Posterior cingulate gyrus (tissue), 11 donors: ENCODE measurements around the gene PLCL2.
A peak's percentile ranks its signal among the peaks of the same experiment; 100 is the strongest.

Experiments
- DNase-seq, 10 donors: peaks; one replicate each; pipeline versions ENCODE4 v3.0.0 to v3.0.0-alpha.2; 2020 to 2021; ENCODE audit warnings: mixed read lengths in 3 of 10
- intact Hi-C: fragments of 100-400 bp; cut with DNase I; formaldehyde crosslinking; loops from one replicate; pipeline ENCODE4 v1.15.1; 2023

Gene PLCL2

GRCh38 chr3:16999161-16999560 is 114.4 kb downstream of the PLCL2 start:
- no peak for DNase-seq
- intact Hi-C loops, result no loop called here

- no peak for DNase-seq
- intact Hi-C loops, result no loop called here
These were observed 115.1 kb downstream of the PLCL2 start for GRCh38 chr3:16999871-17000270.

GRCh38 chr3:17003457-17003856 is 118.7 kb downstream of the PLCL2 start:
- intact Hi-C loops, result no loop called here
- no peak for DNase-seq

GRCh38 chr3:17006132-17006852 is 121.5 kb downstream of the PLCL2 start:
- no peak for DNase-seq
- intact Hi-C loops, result no loop called here

- intact Hi-C loops, result no loop called here
- DNase-seq, result no peak
These were observed 122.5 kb downstream of the PLCL2 start for GRCh38 chr3:17007284-17007683.

- DNase-seq, result no peak
- intact Hi-C loops, result no loop called here
These were observed 125.1 kb downstream of the PLCL2 start for GRCh38 chr3:17009826-17010225.

GRCh38 chr3:17011728-17012338 is 127.1 kb downstream of the PLCL2 start:
- no peak for DNase-seq
- intact Hi-C loops, result no loop called here

- intact Hi-C loops, result no loop called here
- peak in 1 of 10 donors; percentile 74 for DNase-seq
These were observed 128.3 kb downstream of the PLCL2 start for GRCh38 chr3:17013050-17013449.

- DNase-seq, result no peak
- intact Hi-C loops, result no loop called here
These were observed 128.8 kb downstream of the PLCL2 start for GRCh38 chr3:17013571-17013970.

- intact Hi-C loops, result no loop called here
These were observed 129.5 kb downstream of the PLCL2 start for GRCh38 chr3:17014284-17014683.

GRCh38 chr3:17014709-17015108 is 130.0 kb downstream of the PLCL2 start:
- intact Hi-C loops, result no loop called here
- no peak for DNase-seq

More at GRCh38 chr3:17014284-17014683, 129.5 kb downstream of the PLCL2 start:
- DNase-seq, result no peak

- intact Hi-C loops, result no loop called here
- DNase-seq, result no peak
These were observed 136.9 kb downstream of the PLCL2 start for GRCh38 chr3:17021614-17022013.

- no peak for DNase-seq
- intact Hi-C loops, result no loop called here
These were observed 138.4 kb downstream of the PLCL2 start for GRCh38 chr3:17023006-17023664.

GRCh38 chr3:17025594-17026139 is 140.9 kb downstream of the PLCL2 start:
- intact Hi-C loops, result no loop called here
- DNase-seq, result no peak

GRCh38 chr3:17027318-17027717 is 142.6 kb downstream of the PLCL2 start:
- intact Hi-C loops, result no loop called here
- no peak for DNase-seq

GRCh38 chr3:17028363-17028762 is 143.6 kb downstream of the PLCL2 start:
- DNase-seq, result no peak
- intact Hi-C loops, result no loop called here

- intact Hi-C loops, result loop anchor here (10.0 kb wide), 2 partner anchors 146 to 204 kb away; partner anchors contain the start of gene PLCL2
- DNase-seq, result no peak
These were observed 145.7 kb downstream of the PLCL2 start for GRCh38 chr3:17030438-17030837.

- no peak for DNase-seq
- intact Hi-C loops, result loop anchor here (10.0 kb wide), 2 partner anchors 146 to 204 kb away; partner anchors contain the start of gene PLCL2
These were observed 146.3 kb downstream of the PLCL2 start for GRCh38 chr3:17030956-17031652.

- intact Hi-C loops, result loop anchor here (1.0 to 10.0 kb wide), 3 partner anchors 148 to 431 kb away; partner anchors contain the start of gene PLCL2
- no peak for DNase-seq
These were observed 147.8 kb downstream of the PLCL2 start for GRCh38 chr3:17032407-17033034.
